GM19467 (cell line): ENCODE data around the gene FLNC.

Source experiments
- ATAC-seq: cut with Tn5 transposase; IDR thresholded peaks from one replicate; pipeline ENCODE4 v1.9.1; 2021; ENCODE audit warnings: mild to moderate bottlenecking, moderate library complexity; ENCODE audit not compliant: unreplicated experiment

The FLNC gene

DNA sequence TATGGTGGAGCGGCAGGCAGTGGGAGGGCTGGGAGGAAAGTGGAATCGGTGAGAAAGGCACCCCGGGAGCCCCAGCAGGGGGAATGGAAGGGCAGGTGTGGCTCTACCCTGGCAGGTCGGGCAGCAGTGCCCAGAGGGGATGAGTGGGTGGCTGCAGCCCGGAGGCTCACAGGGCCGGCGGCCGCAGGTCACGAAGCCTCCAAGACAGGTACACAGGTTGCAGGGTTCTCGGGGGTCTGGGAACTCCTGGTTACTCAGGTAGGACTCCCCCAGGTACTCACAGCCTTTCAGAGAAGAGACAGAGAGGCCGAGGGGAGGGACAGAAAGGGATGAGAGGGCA lies 58.5 kb downstream of the FLNC start:
- ATAC-seq, result no peak

DNA sequence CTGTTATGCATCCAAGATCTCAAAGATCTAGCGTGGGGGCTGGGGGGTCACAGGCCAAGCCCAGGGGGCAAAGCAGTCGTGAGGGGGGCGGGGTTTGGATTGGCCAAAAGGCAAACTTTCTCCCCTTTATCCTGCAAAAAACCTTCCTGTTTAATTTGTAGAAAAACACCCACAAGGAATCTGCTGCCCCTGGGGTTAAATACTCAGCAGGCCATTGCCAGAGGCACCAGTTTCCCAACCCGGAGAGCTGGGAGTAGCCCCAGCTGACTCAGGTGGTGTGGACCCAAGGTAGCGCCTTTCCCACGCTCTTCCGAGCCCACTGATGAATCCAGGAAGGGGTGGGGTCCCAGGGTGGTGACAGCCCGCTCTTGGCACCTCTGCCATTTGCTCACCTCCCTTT lies 58.9 kb downstream of the FLNC start:
- no peak for ATAC-seq

DNA sequence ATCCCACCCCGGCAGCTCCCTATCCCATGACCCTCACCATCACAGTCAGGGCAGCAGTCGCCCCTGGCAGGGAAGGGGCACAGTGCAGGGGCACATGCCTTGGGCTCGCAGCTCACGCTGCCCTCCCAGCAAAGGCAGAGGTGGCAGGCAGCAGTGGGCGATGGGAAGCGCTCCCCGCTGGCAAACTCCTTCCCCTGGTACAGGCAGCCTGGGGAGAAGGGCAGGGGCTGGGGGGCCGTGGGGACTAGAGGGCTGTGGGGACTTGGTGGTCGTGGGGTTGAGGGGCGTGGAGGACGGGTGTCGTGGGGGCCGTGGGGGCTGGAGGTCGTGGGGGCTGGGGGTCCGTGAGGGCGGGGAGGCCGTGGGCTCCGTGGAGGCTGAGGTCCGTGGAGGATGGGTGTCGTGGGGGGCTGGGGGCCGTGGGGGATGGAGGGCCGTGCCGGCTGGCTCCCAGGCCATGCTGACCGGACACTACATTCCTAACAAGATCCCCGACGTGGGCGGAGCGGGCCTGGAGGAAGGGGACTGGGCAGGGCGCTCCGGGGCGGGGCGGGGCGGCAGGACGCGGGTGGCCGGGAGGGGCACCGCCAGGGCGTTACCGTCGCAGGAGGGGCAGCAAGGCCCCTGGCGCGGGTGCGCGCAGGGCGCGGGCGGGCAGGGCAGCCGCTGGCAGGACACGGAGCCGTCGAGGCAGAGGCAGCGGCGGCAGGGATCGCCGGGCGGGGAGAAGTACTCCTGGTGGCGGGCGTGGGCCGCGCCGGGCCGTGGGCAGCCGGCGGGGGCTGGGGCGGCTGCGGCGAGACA lies 60.3 kb downstream of the FLNC start:
- ATAC-seq, result no peak

DNA sequence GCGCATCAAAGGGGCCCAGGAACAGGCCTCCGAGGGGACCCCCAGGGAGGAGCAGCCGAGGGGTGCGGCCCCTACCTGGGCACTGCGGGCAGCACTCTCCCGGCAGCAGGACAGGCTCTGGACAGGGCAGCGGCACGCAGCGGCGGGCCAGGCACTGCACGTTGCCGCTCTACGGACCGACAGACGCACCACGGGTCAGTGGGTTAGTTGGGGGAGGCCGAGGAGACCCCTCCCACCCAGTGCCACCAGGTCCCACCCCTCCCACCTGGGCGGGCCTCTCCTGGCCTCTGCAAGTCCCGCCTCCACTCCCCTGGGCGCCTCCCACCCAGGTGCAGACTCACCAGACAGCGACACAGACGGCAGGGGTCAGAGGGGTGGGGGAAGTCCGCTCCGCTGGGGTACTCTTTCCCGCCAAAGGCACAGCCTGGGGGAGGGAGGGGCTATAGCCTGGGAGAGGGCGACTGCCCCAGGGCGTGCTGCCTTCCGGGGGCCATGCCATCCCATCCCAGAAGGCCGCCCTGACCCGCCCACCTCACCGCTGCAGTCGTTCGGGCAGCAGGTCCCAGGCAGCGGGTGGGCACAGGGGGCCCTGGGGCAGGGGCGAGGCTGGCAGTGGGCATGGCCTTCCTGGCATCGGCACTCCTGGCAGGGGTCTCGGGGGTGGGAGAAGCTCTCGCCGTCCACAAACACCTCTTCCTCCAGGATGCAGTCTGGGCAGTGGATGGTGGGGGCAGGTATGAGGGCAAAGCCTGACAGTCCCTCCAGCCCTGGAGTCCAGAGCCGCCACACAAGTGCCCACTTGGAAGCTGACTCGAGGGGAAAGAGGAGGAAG lies 61.1 kb downstream of the FLNC start:
- ATAC-seq, result no peak

DNA sequence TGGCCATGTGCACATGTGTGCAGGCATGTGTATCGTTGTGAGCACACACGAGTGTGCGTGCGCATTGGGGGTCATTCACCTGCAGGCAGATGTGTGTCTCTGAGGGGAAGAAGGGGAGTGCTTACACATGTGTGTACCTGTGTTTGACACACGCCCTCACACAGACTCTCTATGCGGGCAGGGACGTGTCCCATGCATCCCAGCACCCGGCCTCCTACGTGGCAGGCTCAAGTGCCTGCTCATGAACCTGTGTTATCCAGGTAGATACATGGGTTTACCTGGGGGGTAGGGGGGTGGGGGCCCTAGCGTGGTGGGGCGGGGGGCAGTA lies 61.7 kb downstream of the FLNC start:
- no peak for ATAC-seq

DNA sequence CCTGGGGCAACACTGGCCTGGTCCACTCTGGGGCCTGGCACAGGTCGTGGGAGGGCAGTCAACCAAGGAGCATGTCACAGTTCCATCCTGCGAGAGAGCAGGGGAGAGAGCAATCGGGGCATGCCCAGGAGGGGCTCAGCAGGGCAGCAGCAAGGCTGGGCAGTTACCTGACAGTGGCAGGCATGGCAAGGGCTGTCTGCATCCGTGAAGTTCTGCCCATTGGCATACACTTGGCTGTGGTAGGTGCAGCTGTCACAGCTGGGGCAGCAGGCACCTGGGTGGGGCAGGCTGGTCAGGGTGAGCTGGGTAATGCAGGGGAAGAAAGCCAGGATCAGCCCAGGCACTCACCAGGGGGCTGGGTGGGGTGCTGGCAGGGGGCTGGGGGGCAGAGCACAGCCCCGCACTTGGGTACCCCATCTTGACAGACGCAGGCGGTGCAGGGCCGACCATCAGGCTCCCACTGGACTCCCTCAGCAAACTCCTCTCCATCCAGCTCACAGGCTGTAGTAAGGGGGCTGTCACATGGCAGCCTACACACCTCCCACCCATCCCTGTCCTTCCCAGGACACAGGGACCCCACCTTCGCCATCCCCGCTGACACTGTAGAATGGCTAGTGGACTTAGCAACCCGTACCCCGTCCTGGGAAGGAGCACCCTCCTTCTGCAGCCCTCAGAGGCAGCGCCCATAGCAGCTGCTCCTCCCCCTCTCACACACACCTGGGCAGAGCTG lies 62.5 kb downstream of the FLNC start:
- no peak for ATAC-seq

DNA sequence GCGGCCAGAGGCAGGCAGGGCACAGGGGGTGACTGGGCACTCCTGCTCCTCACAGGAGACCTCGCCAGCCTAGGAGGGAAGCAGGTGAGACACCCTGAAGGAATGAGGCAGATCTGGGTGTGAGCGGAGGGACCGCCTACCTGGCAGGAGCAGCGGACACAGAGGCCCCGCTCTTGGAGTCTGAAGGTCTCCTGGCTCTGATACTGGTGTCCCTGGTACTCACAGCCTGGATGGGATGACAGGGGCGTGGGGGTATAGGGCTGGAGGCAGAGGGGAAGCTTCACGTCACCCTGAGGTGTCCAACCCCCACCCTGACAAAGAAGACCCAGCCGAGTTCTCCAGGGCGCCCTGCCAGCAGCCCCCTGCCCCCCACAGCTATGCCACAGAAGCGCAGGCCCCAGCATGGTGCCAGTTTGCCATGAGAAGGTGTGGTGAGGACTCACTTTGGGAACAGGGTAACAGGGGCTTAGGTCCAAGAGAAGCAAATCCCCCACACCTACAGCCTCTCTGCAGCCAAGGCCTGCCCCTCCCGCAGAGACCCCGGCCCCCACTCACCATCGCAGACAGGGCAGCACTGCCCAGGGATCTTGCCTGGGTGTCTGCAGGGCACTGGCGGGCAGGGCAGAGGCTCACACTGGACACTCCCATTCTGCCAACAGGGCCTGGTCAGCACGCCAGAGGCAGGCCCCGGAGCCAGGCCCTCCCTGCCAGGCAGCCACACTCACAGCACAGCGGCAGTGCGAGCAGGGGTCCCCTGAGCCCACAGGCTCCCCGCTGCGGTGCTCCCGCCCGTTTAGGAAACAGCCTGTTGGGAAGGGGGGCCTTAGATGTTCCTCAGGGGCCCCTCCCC lies 63.3 kb downstream of the FLNC start:
- ATAC-seq, result no peak

DNA sequence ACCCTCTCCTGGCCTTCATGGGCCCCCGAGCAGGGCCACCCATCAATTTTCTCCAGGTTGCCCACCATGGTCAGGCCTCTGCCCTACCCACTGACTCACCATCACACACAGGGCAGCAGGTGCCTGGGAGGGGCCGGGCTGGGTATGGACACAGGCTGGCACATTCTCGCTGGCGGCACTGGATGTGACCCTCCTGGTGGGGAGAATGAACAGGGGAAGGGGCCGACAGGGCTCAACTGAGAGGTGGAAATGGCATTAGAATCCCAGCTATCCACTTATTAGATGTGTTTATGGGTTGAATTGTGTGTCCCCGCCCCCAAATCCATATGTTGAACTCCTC lies 63.9 kb downstream of the FLNC start:
- ATAC-seq, result no peak

DNA sequence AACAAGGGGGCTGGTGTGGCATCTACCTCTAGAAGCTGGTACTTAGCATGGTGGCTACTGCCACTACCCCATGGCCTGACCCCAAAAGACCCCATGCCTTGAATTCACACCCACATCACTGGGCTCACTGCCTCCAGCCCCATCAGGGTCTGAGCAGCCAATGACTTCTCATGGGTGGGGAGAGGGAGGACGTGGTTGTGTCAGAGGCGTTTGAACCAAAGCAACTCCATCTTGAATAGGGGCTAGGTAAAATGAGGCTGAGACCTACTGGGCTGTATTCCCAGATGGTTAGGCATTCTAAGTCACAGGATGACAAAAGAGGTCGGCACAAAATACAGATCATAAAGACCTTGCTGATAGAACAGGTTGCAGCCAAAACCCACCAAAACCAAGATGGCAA lies 65.1 kb downstream of the FLNC start:
- no peak for ATAC-seq

DNA sequence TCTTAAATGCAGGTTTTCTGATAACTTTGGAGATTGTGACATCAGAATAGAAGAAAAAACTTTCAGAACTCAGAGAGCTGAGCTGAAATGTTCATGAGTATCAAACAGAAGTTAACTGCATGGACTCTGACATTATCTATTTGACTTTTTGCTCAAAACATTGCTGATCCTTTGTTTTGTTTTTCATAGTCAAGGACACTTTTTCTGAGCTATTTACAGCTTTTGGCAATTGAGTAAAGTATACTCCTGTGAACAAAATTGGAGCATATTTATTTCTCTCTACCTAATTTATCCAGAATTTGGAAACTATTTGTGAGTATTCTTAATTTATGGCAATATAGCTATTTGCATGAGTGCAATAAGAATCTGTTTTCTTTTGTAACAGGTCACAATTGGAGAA lies 69.2 kb downstream of the FLNC start:
- ATAC-seq, result no peak

DNA sequence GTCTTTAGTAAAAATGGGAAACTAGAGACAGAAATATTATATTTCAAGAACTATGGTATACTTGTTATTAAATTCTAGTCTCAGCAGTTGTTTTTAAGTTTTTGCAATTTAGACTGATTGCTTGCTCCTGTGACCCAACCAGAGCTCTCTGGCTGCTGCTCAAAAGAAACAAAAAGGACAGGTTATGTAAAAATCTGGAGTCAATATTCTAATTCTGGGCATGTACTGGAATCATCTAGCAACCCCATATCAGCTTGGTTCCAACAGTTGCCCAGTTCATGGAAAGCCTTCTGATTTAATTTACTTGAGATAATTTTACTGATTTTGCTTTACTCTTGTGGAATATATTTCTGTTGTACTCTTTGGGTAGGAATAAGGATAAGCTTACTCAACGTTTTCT lies 70.0 kb downstream of the FLNC start:
- no peak for ATAC-seq

DNA sequence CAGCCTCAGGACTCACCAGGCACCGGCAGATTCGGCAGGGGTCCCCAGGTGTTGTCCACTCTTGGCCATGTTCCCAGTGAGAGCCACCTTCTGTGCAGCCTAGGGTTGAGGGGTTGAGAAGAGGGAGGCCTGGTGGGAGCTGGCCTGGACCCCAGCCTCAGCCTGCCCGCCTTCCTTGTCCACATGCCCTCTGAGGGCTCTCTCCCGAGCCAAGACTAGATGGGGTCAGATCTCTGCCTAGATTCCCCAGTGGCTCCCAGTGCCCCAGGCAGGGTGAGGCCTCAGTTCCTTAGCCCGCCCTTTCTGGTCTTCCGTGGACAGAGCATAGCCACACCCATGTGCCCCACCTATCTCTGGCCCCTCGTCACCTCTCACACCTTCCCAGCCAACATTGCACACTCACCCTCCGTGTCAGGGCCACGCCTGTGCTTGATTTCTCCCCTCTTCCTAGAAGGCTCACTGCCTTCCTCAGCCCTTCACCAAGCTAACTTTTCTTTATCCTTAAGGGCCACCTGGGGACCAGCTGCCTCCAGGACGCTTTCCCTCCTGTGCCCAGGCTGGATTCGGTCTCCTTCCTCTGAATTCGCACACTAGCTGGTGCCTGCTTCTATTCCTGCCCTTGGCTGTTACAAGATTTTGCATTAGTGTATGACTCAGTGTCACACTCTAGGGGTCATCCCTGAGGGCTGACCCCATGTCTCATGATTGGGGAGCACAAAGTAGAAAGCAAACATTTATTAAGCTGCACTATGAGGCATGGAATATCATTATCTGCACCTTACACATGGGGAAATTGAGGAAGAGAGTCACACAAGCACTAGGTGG lies 72.8 kb downstream of the FLNC start:
- ATAC-seq, result no peak

DNA sequence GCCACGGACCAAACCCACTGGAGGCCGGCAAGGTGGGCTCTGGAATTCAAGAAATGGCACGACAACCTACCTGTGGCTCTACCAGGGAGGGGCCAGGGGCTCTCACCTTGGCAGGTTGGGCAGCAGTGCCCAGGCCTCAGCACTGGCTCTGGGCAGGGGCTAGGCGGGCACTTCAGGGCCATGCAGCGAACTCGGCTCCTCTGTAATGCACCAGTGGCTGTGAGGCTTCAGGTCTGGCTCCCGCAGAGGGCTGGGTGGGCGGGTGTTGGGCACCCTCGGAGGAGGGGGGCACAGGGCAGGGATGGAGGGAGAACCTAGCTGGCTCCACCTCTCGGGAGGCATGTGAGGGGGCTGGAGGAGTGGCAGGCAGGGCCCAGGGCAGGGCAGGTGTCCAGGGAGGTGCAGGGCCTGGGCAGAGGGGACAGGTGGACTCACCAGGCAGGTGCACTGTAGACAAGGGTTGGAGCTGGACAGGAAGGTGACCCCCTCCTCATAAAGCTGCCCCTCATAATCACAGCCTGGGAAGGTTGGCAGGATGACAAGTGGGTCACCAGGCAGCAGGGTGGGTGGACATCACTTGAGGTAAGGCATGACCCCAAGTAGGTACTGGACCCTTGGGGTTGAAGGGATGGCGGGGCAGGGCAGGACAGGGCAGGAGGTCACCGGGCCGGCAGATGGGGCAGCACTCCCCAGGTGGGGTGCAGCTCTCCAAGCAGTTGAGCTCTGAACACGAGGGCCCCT lies 73.6 kb downstream of the FLNC start:
- no peak for ATAC-seq

DNA sequence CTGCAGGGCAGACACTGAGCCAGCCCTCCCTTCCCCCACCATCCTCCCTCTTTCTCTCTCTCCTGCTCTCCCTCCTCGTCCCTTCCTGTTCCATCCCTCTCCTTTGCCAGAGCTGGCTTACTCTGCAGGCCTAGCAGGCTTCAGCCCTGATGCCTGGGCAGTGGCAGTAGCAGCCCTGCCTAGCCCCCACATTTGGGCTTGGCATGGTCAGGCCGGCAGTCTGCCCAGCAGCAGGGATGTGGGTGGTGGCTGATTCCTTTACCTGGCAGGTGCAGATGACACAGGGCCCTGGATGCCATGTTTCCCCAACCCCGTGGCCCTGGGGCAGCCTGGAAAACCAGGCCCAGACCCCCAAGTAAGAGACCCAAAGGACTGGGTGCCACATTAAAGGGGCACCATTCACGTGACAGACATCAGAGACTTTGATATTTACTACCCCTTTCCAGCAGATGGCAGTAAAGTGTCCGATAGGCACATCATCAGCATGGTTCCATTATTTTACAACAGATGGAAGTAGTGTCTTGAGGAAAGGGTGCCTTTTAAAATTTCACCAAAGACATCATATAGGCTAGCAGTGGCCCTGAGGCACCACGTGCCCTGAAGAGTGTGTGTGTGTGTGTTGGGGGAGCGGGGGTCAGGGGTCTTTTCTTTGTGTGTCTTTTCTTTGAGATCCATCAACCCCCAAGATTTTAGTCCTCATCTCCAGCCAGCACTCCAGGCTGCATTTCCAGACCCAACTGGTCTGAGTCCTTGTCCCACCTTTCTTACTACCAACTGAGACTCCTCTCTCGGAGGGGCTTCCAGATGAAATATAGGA lies 74.4 kb downstream of the FLNC start:
- ATAC-seq, result no peak

DNA sequence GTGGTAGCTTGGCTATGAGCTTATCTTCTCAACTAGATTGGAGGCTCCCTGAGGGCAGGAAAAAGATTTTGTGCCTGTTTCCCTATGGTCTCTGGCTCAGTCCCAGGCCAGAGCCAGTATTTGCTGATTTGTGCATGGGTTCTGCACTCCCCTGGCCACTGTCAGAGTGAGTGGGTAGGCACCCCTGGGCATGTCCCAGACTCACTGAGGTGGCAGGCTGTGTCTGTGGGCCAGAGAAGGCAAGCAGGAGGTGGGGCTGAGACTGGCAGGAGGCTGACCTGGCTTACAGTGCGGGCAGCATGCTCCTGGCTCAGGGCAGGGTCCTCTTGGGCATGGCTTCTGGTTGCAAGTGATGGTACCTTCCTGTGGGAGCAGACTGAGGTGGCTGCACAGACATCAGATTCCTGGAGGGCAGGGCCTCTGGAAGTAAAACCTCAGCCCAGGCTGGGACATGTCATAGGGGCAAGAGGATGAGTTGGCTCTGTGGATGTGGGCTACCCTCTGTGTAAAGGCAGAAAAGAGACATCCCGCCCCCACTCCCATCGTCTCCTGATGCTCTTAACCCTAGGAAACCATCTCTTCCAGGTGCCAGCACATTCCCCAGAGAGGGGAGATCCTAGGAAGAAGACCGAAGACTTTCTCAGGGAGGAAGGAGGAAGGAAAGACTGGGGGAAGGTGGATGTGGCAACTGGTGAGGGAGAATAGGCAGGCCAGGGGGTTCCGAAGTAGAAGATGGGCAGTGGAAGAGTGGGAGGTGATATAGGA lies 76.0 kb downstream of the FLNC start:
- ATAC-seq, result no peak

DNA sequence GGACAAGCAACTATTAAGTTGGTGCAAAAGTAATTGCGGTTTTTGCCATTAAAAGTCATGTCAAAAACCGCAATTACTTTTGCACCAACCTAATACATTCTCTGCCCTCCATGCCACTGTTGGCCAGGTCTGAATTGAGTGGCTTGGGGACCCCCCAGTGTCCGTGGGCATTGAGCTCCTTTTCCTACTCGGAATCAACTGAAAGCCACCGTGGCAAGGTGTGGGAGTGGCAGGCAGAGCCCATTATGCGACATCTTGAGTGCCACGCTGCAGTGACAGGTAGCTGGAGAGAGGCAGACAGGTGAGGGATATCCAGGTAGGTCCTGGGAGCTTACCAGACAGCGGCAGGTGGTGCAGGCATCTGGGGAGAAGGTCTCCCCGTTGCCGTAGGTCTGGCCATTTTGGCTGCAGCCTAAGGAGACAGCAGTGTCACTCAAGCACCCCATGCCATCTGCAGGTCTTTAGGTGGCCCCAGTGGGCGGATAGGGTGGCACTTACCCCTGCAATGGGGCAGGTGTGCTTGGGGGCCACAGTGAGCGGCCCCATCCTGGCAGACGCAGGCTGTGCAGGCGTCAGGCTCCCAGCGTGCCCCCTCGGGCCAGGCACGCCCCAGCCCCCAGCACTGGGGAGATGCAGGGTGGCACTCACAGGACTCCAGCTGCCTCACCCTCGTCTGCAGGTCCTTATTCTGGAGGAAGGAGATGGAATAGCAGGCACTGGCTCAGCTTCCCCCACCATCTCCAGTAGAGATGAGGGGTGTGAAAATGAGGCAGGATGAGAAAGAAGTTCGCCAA lies 76.8 kb downstream of the FLNC start:
- ATAC-seq, result no peak
